BJ (cell line): Measurements from ENCODE around the gene MYO3B. TPM values are rescaled to one million over a fixed set of nuclear protein-coding genes. Genes with fewer than 3 reads are reported as not detected.

Experiments used
- CTCF ChIA-PET: fragments of 350-600 bp; formaldehyde crosslinking; extraction: SDS; loops from one replicate; lab custom pipeline; 2021; ENCODE audit warnings: antibody characterized with exemption, inconsistent platforms; lab: Yijun Ruan, JAX
- POLR2A ChIA-PET: fragments of 300-600 bp; sonication (Branson Sonifier 250); formaldehyde crosslinking; extraction: SDS; loops from one replicate; lab custom pipeline; 2021; ENCODE audit warnings: antibody characterized with exemption; lab: Charles Lee
- DNase-seq: peaks from one replicate; pipeline ENCODE4 v3.0.0-alpha.2; 2011; ENCODE audit warnings: low read depth
- H3K27me3 ChIP-seq: 2 replicates; pipeline ENCODE4 v1.6.0; 2011; ENCODE audit warnings: low read length; ENCODE audit not compliant: control insufficient read depth, insufficient read depth
- H3K36me3 ChIP-seq: 2 replicates; pipeline ENCODE4 v1.5.1; 2011; ENCODE audit warnings: low read length; ENCODE audit not compliant: control insufficient read depth, insufficient read depth
- H3K4me3 ChIP-seq: 2 replicates; pipeline ENCODE4 v1.5.1; 2011; ENCODE audit warnings: low read depth, mild to moderate bottlenecking, control low read depth, low read length
- CTCF ChIP-seq: IDR thresholded peaks from 2 replicates; pipeline ENCODE4 v1.5.1; 2011; ENCODE audit warnings: low read depth, mild to moderate bottlenecking, control low read depth, inconsistent platforms, low read length, moderate library complexity; ENCODE audit not compliant: insufficient read depth
- polyA plus RNA-seq: library from polyadenylated mRNA; depleted of rRNA; stranded (reverse); fragments of >200 nt; gene quantifications from 2 replicates; pipeline ENCODE4 v1.2.3, GENCODE V29; 2011
- small RNA-seq: library from RNA; depleted of rRNA; stranded (forward); fragments of <200 nt; gene quantifications from one replicate; pipeline ENCODE3, GENCODE V24; 2012; ENCODE audit warnings: low replicate concordance, low read depth; ENCODE audit not compliant: insufficient read length

MYO3B gene
- polyA plus RNA-seq, 1 experiment = not detected

- POLR2A ChIA-PET = no interaction called here
- Histone ChIP-seq H3K4me3 (no peak overlapping the region), H3K27me3 (0 out of 2 replicates have a peak, but pooled peaks cover 2% of the 10 kb centered on the region), H3K36me3 (no peaks in the 10 kb centered on the region)
- CTCF ChIA-PET = no interaction called here
- DNase-seq = no peak
- TF ChIP-seq CTCF = no peak
Observed at GRCh38 chr2:170703776-170704476, 526.0 kb downstream of the MYO3B start.

Small RNAs within 50 kb of the gene (small RNA-seq; reads per million reads assigned to genes)
- not detected for gene RF02271
